ENCODE measurements around the gene EIF4G3.

- TF ChIP-seq EZH2 (IDR thresholded peaks at IDR 0.05; ENCODE audit: low read length, missing control alignments) (no peak), CTCF (conservative IDR thresholded peaks at IDR 0.05 in 1 of 2, IDR thresholded peaks at IDR 0.05 in 1 of 2; ENCODE audit: low read depth in 1 of 2, low read length in 2 of 2) (no peak)
These were observed 194.4 kb downstream of the EIF4G3 start for GRCh38 chr1:20982316-20982715.
